PFSK-1 (cell line): Measurements from ENCODE around the gene SOBP.

Source experiments
- FOXP2 ChIP-seq: optimal IDR thresholded peaks from 2 replicates; pipeline ENCODE3; 2011; ENCODE audit warnings: borderline replicate concordance, control low read depth, inconsistent platforms; ENCODE audit not compliant: insufficient read depth; ENCODE audit errors: extremely low read length, extremely low read depth
- POLR2AphosphoS5 ChIP-seq: IDR thresholded peaks from 2 replicates; pipeline ENCODE4 v1.6.1; 2012; ENCODE audit warnings: low read depth, mild to moderate bottlenecking, control low read depth, low read length, moderate library complexity

DNA sequence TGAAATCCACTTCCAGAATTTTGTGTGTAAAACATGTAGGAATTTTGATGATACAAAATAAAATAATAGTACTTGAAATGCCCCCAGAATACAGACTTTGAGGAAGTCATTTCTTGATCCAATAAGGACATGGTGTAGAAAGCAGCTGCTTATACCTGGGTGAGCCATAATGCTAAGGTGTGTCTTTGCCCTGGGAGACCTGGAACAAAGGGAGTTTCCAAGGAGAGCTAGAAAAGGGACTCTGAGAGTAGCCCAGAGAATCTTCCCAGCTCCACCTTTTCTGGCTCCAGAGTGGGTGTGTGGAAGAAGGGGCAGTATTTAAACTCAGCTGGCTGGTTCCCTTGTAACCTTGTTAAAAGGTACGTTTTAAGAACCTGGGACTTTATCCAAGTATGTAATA is 77.7 kb downstream of the SOBP start:
- TF ChIP-seq FOXP2 (no peak), POLR2AphosphoS5 (no peak)
